H1 (cell line): ENCODE measurements around the gene F11R. TPM values are rescaled to one million over a fixed set of nuclear protein-coding genes. Genes with fewer than 3 reads are reported as not detected.

Experiments
- CEBPB ChIP-seq: IDR thresholded peaks from 2 replicates; pipeline ENCODE4 v1.6.1; 2012; ENCODE audit warnings: low read depth, low read length
- KDM5A ChIP-seq: fragments of 200-600 bp; IDR thresholded peaks from 2 replicates; pipeline ENCODE4 v1.7.1; 2012; ENCODE audit warnings: mild to moderate bottlenecking, low read length, inconsistent platforms, mixed read lengths
- RAD21 ChIP-seq, 2 experiments: IDR thresholded peaks in 1 of 2; conservative IDR thresholded peaks in 1 of 2; 2 replicates each; pipeline ENCODE4 v1.6.1; 2011; ENCODE audit warnings: low read depth in 2 of 2, low read length in 2 of 2, improper control_type of control experiment in 1 of 2, inconsistent platforms in 1 of 2, mild to moderate bottlenecking in 1 of 2, moderate library complexity in 1 of 2
- RFX5 ChIP-seq: IDR thresholded peaks from 2 replicates; pipeline ENCODE4 v1.6.1; 2011; ENCODE audit warnings: low read depth, low read length, improper control_type of control experiment, borderline replicate concordance
- RNF2 ChIP-seq: fragments of 200-900, 300-1000 bp; sonication (generic); IDR thresholded peaks from 2 replicates; pipeline ENCODE4 v1.7.1; 2016; ENCODE audit warnings: borderline replicate concordance, low read depth, mild to moderate bottlenecking, antibody characterized with exemption, low read length; ENCODE audit not compliant: poor library complexity, severe bottlenecking; ENCODE audit errors: missing control alignments
- polyA plus RNA-seq, 7 experiments: library from polyadenylated mRNA; depleted of rRNA in 3 of 7; stranded (reverse) in 5 of 7; unstranded in 2 of 7; fragments of >200 nt in 5 of 7; fragments of 200-250 nt in 2 of 7; gene quantifications; 1 replicate in 5 of 7; 2 replicates in 1 of 7; 4 replicates in 1 of 7; pipeline versions ENCODE4 v1.2.1 to v1.2.3, GENCODE V29; 2011 to 2013; ENCODE audit warnings: missing spikeins in 2 of 7, mixed read lengths in 2 of 7
- total RNA-seq: library from RNA; stranded (reverse); fragmentation: NEBNext Ultra II Directional; extraction: Animal tissue kit (Norgen Biotek cat#: 25700); gene quantifications from 2 replicates; pipeline ENCODE4 v1.2.1, GENCODE V29; 2021
- TF ChIP-seq, protein P1 (sequence below), 3 experiments: IDR thresholded peaks; 1 replicate in 2 of 3; 2 replicates in 1 of 3; pipeline versions ENCODE4 v1.5.1 to v1.6.1; 2011; ENCODE audit warnings: low read length in 3 of 3, mild to moderate bottlenecking in 3 of 3, inconsistent platforms in 2 of 3, low read depth in 1 of 3, moderate library complexity in 1 of 3; ENCODE audit not compliant: insufficient read depth in 1 of 3; ENCODE audit errors: control extremely low read depth in 1 of 3

Gene F11R
- total and polyA plus RNA-seq, 2 of the 8 experiments (the other 6 are each of a cell fraction or from before 2014, with no cell fraction given), result 159 to 200 TPM

DNA sequence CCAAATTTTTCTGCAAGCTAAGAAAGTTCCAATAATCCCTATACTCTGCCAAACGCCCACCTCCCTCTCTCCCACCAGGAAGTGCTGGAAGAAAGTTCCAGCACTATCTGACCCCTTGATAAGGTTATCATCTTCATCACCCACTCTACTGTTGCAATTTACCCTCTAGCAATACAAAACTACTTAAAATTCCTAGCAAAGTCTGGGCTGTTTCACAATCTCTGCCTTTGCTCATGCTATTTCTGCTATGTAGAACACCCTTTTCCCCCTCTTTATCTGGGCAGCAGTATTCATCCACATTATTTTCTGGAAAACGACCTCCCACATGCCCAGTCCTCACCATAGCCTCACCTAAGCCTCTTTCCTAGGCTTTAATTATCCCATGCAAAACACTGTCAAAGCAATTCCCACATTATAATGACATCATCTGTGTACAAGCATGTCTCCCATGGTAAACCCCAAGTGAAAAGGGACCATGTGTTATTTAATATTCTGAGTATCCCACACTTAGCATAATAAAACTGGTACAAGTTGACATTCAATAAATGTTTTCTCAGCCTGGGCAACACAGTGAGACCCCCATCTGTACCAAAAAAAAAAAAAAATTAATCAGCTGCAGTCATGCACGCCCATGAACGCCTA lies 12.0 kb downstream of the F11R start (continued):
- TF ChIP-seq, protein P1, sequence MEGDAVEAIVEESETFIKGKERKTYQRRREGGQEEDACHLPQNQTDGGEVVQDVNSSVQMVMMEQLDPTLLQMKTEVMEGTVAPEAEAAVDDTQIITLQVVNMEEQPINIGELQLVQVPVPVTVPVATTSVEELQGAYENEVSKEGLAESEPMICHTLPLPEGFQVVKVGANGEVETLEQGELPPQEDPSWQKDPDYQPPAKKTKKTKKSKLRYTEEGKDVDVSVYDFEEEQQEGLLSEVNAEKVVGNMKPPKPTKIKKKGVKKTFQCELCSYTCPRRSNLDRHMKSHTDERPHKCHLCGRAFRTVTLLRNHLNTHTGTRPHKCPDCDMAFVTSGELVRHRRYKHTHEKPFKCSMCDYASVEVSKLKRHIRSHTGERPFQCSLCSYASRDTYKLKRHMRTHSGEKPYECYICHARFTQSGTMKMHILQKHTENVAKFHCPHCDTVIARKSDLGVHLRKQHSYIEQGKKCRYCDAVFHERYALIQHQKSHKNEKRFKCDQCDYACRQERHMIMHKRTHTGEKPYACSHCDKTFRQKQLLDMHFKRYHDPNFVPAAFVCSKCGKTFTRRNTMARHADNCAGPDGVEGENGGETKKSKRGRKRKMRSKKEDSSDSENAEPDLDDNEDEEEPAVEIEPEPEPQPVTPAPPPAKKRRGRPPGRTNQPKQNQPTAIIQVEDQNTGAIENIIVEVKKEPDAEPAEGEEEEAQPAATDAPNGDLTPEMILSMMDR (IDR thresholded peaks at IDR 0.05; ENCODE audit: control extremely low read depth in 1 of 3, insufficient read depth in 1 of 3, low read depth in 1 of 3, low read length in 3 of 3), result no peak
- TF ChIP-seq RAD21 (IDR thresholded peaks at IDR 0.05 in 1 of 2, conservative IDR thresholded peaks at IDR 0.05 in 1 of 2; ENCODE audit: low read depth in 2 of 2, low read length in 2 of 2) (no peak), KDM5A (no peak), RNF2 (no peak), RFX5 (no peak), CEBPB (no peak)
